ENCODE measurements around the gene DMRTB1. TPM values are rescaled to one million over a fixed set of nuclear protein-coding genes. Genes with fewer than 3 reads are reported as not detected.

Gene DMRTB1
- total RNA-seq, 4 donors from 2014 or later = not detected

GRCh38 chr1:53498555-53499131 lies 39.4 kb downstream of the DMRTB1 start:
- Histone ChIP-seq H3K4me1 (peaks cover 0 to 7% (median 0%) of the 10 kb centered on the region in 4 donors), H3K9me3 (no peaks in the 10 kb centered on the region), H3K27ac (no peak overlapping the region), H3K27me3 (peaks cover 0 to 31% of the 10 kb centered on the region in 2 donors), H3K4me3 (no peak overlapping the region), H3K36me3 (no peaks in the 10 kb centered on the region)
- DNase-seq (ENCODE audit: low spot score in 2 of 2) = no peak
- no peak for TF ChIP-seq POLR2A (IDR thresholded peaks at IDR 0.05)
- TF ChIP-seq, protein P1, sequence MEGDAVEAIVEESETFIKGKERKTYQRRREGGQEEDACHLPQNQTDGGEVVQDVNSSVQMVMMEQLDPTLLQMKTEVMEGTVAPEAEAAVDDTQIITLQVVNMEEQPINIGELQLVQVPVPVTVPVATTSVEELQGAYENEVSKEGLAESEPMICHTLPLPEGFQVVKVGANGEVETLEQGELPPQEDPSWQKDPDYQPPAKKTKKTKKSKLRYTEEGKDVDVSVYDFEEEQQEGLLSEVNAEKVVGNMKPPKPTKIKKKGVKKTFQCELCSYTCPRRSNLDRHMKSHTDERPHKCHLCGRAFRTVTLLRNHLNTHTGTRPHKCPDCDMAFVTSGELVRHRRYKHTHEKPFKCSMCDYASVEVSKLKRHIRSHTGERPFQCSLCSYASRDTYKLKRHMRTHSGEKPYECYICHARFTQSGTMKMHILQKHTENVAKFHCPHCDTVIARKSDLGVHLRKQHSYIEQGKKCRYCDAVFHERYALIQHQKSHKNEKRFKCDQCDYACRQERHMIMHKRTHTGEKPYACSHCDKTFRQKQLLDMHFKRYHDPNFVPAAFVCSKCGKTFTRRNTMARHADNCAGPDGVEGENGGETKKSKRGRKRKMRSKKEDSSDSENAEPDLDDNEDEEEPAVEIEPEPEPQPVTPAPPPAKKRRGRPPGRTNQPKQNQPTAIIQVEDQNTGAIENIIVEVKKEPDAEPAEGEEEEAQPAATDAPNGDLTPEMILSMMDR (IDR thresholded peaks at IDR 0.05) = no peak
- no peak for TF ChIP-seq EP300 (IDR thresholded peaks at IDR 0.05)
- WGBS, 2 donors = 49 to 58% methylated on average over 9 of the region's 9 CpGs

DNA sequence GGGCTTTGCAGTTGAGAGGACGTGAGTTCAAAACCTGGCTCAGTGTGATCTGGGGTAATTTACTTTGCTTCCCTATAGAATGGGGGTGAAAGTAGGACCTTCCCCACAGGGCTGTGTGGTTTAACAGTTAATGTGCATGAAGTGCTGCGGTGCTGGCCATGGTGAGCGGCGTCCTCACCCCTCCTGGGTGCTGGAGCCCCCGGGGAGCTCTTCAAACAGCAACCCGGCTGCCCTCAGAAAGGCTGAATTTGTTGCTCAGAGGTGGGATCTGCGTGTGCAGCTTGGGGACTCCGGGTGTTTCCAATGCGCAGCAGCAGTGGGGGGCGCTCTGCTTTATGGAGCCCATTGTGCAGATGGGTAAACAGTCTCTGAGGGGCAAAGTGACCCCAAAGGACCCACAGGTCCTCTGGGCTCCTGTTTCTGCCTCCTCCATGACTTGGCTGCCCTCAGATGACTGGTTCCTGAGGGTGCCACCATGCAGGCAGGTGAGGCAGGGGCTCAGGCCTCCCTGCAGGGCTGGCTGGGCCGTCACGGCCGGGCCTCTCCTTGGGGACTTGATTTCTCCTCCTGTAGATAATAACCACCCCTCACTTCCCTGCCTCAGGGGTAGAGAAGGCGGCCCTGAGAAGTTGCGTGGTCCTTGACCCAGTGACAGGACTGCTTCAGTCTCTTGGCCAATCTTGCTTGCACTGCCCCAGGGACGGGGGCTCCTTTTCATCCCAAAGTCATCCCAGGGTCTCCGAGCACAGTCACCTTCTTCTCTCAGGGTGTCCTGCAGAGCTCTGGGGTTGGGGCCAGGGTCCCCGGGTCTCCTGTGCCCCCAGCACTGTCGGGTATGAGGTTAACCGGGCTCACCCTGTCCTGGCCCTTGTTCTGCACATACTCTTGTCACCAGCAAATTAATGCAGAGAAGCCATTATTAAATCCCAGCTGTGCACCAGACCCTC lies 40.3 kb downstream of the DMRTB1 start:
- H3K27ac ChIP-seq = no peak overlapping the region
- 74 to 85% methylated on average over 15 to 19 of the region's 20 CpGs for WGBS, 2 donors
- TF ChIP-seq, protein P1 (IDR thresholded peaks at IDR 0.05) = no peak
- TF ChIP-seq POLR2A (IDR thresholded peaks at IDR 0.05) (no peak), EP300 (IDR thresholded peaks at IDR 0.05) (no peak)

GRCh38 chr1:53500204-53501064 lies 41.2 kb downstream of the DMRTB1 start:
- TF ChIP-seq EP300 (IDR thresholded peaks at IDR 0.05) = no peak
- peaks cover 0 to 31% of the 10 kb centered on the region in 2 donors for H3K27me3 ChIP-seq
- H3K4me1 ChIP-seq = peaks cover 0 to 7% (median 0%) of the 10 kb centered on the region in 4 donors
- no peaks in the 10 kb centered on the region for H3K36me3 ChIP-seq
- DNase-seq (ENCODE audit: low spot score in 2 of 2) = no peak
- no peaks in the 10 kb centered on the region for H3K9me3 ChIP-seq
- no peak overlapping the region for H3K27ac ChIP-seq
- no peak overlapping the region for H3K4me3 ChIP-seq
- WGBS, 2 donors = 68 to 71% methylated on average over 29 to 33 of the region's 34 CpGs

More for the DNA sequence above, 40.3 kb downstream of the DMRTB1 start:
- no peaks in the 10 kb centered on the region for H3K9me3 ChIP-seq
- H3K4me1 ChIP-seq = peaks cover 0 to 7% (median 0%) of the 10 kb centered on the region in 4 donors
- peaks cover 0 to 31% of the 10 kb centered on the region in 2 donors for H3K27me3 ChIP-seq
- no peaks in the 10 kb centered on the region for H3K36me3 ChIP-seq
- DNase-seq (ENCODE audit: low spot score in 2 of 2) = no peak
- no peak overlapping the region for H3K4me3 ChIP-seq

GRCh38 chr1:53501065-53502005 lies 42.1 kb downstream of the DMRTB1 start:
- no peak for DNase-seq (ENCODE audit: low spot score in 2 of 2)

More at GRCh38 chr1:53501065-53502005, 42.1 kb downstream of the DMRTB1 start:
- Histone ChIP-seq H3K27ac (no peak overlapping the region), H3K9me3 (no peaks in the 10 kb centered on the region), H3K4me3 (no peak overlapping the region), H3K27me3 (peaks cover 0 to 31% of the 10 kb centered on the region in 2 donors), H3K4me1 (peaks cover 0 to 7% (median 0%) of the 10 kb centered on the region in 4 donors), H3K36me3 (no peaks in the 10 kb centered on the region)
- 45 to 51% methylated on average over 18 to 19 of the region's 21 CpGs for WGBS, 2 donors
- TF ChIP-seq POLR2A (IDR thresholded peaks at IDR 0.05) (no peak), EP300 (IDR thresholded peaks at IDR 0.05) (no peak)
- TF ChIP-seq, protein P1 (IDR thresholded peaks at IDR 0.05) = no peak
